Smooth muscle cell (in vitro differentiated cells): ENCODE measurements around the gene PACSIN1. TPM values are rescaled to one million over a fixed set of nuclear protein-coding genes. Genes with fewer than 3 reads are reported as not detected.

ENCODE experiments used
- DNase-seq: peaks from one replicate; lab custom pipeline; 2025; ENCODE audit not compliant: unreplicated experiment; lab: John Stamatoyannopoulos, UW
- H2AFZ ChIP-seq: fragments of 200-600 bp; sonication (generic); 2 replicates; pipeline ENCODE4 v1.6.0; 2016; ENCODE audit warnings: antibody characterized with exemption, low read depth, mild to moderate bottlenecking
- H3F3A ChIP-seq: fragments of 200-600 bp; sonication (generic); 2 replicates; pipeline ENCODE4 v1.6.0; 2017; ENCODE audit warnings: antibody characterized with exemption, low read depth
- H3K27ac ChIP-seq: fragments of 200-600 bp; sonication (generic); 2 replicates; pipeline ENCODE4 v1.5.1; 2016; ENCODE audit warnings: low read depth, mild to moderate bottlenecking
- H3K27me3 ChIP-seq: fragments of 200-600 bp; sonication (generic); 2 replicates; pipeline ENCODE4 v1.6.1; 2016; ENCODE audit warnings: low read depth, mild to moderate bottlenecking
- H3K36me3 ChIP-seq: fragments of 200-600 bp; sonication (generic); 2 replicates; pipeline ENCODE4 v1.5.1; 2016; ENCODE audit warnings: low read depth
- H3K4me1 ChIP-seq: fragments of 200-600 bp; sonication (generic); 2 replicates; pipeline ENCODE4 v1.5.1; 2016; ENCODE audit warnings: low read depth
- H3K4me2 ChIP-seq: fragments of 200-600 bp; sonication (generic); 2 replicates; pipeline ENCODE4 v1.6.0; 2016; ENCODE audit warnings: mild to moderate bottlenecking
- H3K4me3 ChIP-seq: fragments of 200-600 bp; sonication (generic); 2 replicates; pipeline ENCODE4 v1.5.1; 2016; ENCODE audit warnings: mild to moderate bottlenecking
- H3K79me2 ChIP-seq: fragments of 200-600 bp; sonication (generic); 2 replicates; pipeline ENCODE4 v1.6.0; 2016; ENCODE audit warnings: low read depth, mild to moderate bottlenecking
- H3K9ac ChIP-seq: fragments of 200-600 bp; sonication (generic); 2 replicates; pipeline ENCODE4 v1.6.0; 2016; ENCODE audit warnings: low read depth
- H3K9me3 ChIP-seq: fragments of 200-600 bp; sonication (generic); replicated peaks from 2 replicates; pipeline ENCODE4 v1.5.1; 2016; ENCODE audit warnings: low read depth
- H4K20me1 ChIP-seq: fragments of 200-600 bp; sonication (generic); 2 replicates; pipeline ENCODE4 v1.6.0; 2016; ENCODE audit warnings: low read depth
- WGBS: methylation state at CpG from one replicate; pipeline ENCODE4 v1.1.7; 2016; ENCODE audit warnings: low lambda C conversion rate; 5-methylcytosine and 5-hydroxymethylcytosine counted together
- polyA plus RNA-seq: library from polyadenylated mRNA; unstranded; fragments of >200 nt; fragmentation: Nextera tagmentation; extraction: Ambion mirVana; gene quantifications from 2 replicates; pipeline ENCODE4 v1.2.1, GENCODE V29; 2016
- total RNA-seq: library from RNA; depleted of rRNA; stranded (reverse); fragments of >200 nt; gene quantifications from 2 replicates; pipeline ENCODE4 v1.2.3, GENCODE V29; 2014
- TF ChIP-seq, protein P1 (sequence below): fragments of 200-600 bp; sonication (generic); IDR thresholded peaks from 2 replicates; pipeline ENCODE4 v1.5.1; 2017; ENCODE audit warnings: borderline replicate concordance, mild to moderate bottlenecking, antibody characterized with exemption; ENCODE audit not compliant: insufficient read depth, poor library complexity, severe bottlenecking

PACSIN1 gene
- total and polyA plus RNA-seq, 2 experiments from 2014 or later: not detected

DNA sequence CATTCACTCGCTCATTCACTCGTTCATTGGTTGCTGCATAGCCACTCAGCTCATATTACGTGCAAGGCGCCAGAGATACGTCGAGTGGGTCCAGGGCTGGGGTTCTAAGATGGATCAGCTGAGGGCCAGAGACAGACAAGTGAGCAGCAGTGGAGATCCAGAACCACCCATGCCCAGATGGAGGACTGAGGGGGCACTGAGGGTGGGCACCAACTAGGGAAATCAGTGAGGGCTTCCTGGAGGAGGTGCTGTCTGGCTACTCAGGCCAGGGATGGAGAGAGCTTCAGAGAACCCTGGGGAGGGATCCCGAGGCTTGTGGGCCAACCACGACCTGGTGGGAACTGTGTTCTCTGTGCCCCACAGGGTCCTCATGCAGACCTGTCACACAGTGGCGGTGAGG, 90.6 kb downstream of the PACSIN1 start:
- WGBS: 95% methylated on average over 8 of the region's 9 CpGs
- Histone ChIP-seq H3F3A (no peaks in the 10 kb centered on the region), H3K27me3 (no peaks in the 10 kb centered on the region), H3K9me3 (no peaks in the 10 kb centered on the region), H3K9ac (no peak overlapping the region), H4K20me1 (no peaks in the 10 kb centered on the region), H3K4me1 (no peaks in the 10 kb centered on the region), H3K4me2 (no peak overlapping the region), H3K27ac (no peak overlapping the region), H3K79me2 (no peaks in the 10 kb centered on the region), H2AFZ (no peak overlapping the region), H3K4me3 (no peak overlapping the region), H3K36me3 (no peaks in the 10 kb centered on the region)
- no peak for DNase-seq
- TF ChIP-seq, protein P1, sequence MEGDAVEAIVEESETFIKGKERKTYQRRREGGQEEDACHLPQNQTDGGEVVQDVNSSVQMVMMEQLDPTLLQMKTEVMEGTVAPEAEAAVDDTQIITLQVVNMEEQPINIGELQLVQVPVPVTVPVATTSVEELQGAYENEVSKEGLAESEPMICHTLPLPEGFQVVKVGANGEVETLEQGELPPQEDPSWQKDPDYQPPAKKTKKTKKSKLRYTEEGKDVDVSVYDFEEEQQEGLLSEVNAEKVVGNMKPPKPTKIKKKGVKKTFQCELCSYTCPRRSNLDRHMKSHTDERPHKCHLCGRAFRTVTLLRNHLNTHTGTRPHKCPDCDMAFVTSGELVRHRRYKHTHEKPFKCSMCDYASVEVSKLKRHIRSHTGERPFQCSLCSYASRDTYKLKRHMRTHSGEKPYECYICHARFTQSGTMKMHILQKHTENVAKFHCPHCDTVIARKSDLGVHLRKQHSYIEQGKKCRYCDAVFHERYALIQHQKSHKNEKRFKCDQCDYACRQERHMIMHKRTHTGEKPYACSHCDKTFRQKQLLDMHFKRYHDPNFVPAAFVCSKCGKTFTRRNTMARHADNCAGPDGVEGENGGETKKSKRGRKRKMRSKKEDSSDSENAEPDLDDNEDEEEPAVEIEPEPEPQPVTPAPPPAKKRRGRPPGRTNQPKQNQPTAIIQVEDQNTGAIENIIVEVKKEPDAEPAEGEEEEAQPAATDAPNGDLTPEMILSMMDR: no peak

DNA sequence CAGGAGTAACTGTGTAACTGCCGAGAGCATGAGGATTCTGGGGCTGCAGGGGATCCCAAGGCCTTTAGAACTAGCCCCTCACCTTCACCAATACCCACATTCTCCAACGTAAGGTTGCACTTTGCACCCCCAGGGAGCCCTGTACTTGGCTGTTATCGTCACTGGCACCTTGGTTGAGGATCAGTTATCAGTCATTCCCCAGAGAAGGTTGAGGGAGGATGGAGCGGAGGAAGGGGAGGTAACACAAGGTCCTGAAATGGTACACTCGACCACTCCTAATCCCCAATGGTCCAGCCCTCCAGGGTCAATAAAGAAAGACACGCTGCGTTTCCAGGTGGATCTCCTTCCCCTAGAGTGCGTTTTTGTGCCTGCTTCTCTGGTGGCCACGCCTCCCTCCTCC, 91.4 kb downstream of the PACSIN1 start:
- no peak overlapping the region for H3K4me2 ChIP-seq
- no peaks in the 10 kb centered on the region for H3K27me3 ChIP-seq
- H3K4me1 ChIP-seq: no peaks in the 10 kb centered on the region
- no peak overlapping the region for H2AFZ ChIP-seq
- no peak for DNase-seq
- no peaks in the 10 kb centered on the region for H3F3A ChIP-seq
- no peaks in the 10 kb centered on the region for H3K9me3 ChIP-seq
- TF ChIP-seq, protein P1: no peak
- no peak overlapping the region for H3K27ac ChIP-seq
- H3K4me3 ChIP-seq: no peak overlapping the region
- no peaks in the 10 kb centered on the region for H3K36me3 ChIP-seq
- no peaks in the 10 kb centered on the region for H3K79me2 ChIP-seq
- WGBS: 95% methylated on average over 9 of the region's 9 CpGs
- H3K9ac ChIP-seq: no peak overlapping the region
- no peaks in the 10 kb centered on the region for H4K20me1 ChIP-seq

DNA sequence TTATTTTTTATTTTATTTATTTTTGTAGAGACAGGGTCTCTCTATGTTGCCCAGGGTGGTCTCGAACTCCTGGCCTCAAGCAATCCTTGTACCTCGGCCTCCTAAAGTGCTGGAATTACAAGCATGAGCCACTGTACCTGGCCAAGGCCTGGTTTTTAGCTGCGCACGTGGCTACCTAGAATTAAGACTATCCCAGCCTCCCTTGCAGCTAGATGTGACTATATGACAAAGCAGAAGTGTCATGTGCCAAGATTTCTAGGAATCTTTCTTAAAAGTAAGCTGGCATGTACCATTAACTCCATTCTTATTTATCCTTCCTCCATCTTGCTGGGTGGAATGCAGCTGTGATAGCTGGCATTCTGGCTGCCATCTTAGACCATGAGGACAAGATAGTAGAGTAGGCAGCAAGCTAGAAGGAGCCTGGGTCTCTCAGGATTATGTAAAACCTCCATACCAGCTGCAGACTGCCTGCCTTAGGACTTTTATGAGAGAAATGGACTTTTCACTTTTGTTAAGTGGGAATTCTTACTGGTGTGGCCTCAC, 92.4 kb downstream of the PACSIN1 start:
- Histone ChIP-seq H3K9me3 (no peaks in the 10 kb centered on the region), H3K79me2 (no peaks in the 10 kb centered on the region), H4K20me1 (no peaks in the 10 kb centered on the region), H3K27me3 (no peaks in the 10 kb centered on the region), H3K4me3 (no peak overlapping the region), H3K9ac (no peak overlapping the region), H3K4me1 (no peaks in the 10 kb centered on the region), H3K27ac (no peak overlapping the region), H3F3A (no peaks in the 10 kb centered on the region), H3K36me3 (no peaks in the 10 kb centered on the region), H2AFZ (no peak overlapping the region), H3K4me2 (no peak overlapping the region)
- TF ChIP-seq, protein P1: no peak
- DNase-seq: no peak
- 92% methylated on average over 4 of the region's 4 CpGs for WGBS

DNA sequence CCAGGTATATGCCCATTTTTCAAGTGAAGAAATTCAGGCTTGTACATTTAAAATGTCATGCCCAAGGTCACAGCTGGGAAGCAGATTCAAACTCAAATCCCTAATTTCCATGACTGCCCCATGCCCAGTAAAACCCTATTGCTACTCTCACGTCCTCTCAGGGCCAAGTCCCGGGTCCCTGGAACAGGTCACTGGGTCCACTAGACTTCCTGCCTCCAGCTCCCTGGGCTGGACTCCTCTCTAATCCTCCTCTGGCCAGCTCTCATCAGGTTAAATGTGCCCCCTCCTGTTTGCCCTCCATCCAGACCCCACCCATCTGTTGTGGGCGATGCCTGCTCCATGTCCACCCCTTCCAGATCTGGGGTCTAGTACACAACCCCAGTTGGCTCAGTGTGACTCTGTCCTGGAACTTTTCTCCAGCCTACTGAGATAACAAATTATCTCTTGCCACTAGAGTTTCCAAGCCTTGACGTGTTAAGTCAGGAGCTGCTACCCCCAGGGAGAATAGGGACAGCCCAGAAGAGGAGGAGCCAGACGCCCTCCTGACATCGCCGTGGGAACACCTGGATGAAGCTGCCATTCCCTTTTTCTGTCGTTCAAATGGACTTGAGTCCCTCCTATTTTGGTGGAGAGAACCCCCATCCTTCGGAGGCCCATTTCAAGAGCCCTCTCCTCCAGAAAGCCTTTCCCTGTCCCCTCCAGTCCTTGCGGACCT, 93.9 kb downstream of the PACSIN1 start:
- Histone ChIP-seq H3K27ac (no peak overlapping the region), H3K27me3 (no peaks in the 10 kb centered on the region), H3K4me3 (no peak overlapping the region), H3K79me2 (no peaks in the 10 kb centered on the region), H4K20me1 (no peaks in the 10 kb centered on the region), H2AFZ (no peak overlapping the region), H3K4me1 (no peaks in the 10 kb centered on the region), H3K4me2 (no peak overlapping the region), H3K36me3 (no peaks in the 10 kb centered on the region), H3F3A (no peaks in the 10 kb centered on the region), H3K9me3 (no peaks in the 10 kb centered on the region), H3K9ac (no peak overlapping the region)
- TF ChIP-seq, protein P1: no peak
- WGBS: 67% methylated on average over 10 of the region's 10 CpGs
- DNase-seq: no peak
